Measurements from ENCODE around the gene CNFN. TPM values are rescaled to one million over a fixed set of nuclear protein-coding genes. Genes with fewer than 3 reads are reported as not detected.

The CNFN gene
- total RNA-seq, 4 donors from 2014 or later, result 3.4 to 7.3 TPM; not detected in 2

DNA sequence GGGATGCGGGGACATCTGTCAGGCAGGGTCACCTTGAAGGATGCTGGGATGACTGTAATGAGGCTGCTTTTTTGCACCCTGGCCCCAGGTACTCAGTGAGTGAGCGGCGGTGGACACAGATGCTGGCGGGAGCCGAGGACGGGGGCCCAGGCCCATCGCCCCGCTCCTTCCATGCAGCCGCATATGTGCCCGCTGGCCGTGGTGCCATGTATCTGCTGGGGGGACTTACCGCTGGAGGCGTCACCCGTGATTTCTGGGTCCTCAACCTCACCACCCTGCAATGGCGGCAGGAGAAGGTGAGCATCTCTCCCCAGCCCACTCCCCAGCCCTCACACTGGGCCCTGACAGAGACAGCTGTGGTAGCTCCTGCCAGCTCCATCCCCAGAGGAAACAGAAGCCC lies 33.4 kb downstream of the CNFN start:
- TF ChIP-seq, protein P1, sequence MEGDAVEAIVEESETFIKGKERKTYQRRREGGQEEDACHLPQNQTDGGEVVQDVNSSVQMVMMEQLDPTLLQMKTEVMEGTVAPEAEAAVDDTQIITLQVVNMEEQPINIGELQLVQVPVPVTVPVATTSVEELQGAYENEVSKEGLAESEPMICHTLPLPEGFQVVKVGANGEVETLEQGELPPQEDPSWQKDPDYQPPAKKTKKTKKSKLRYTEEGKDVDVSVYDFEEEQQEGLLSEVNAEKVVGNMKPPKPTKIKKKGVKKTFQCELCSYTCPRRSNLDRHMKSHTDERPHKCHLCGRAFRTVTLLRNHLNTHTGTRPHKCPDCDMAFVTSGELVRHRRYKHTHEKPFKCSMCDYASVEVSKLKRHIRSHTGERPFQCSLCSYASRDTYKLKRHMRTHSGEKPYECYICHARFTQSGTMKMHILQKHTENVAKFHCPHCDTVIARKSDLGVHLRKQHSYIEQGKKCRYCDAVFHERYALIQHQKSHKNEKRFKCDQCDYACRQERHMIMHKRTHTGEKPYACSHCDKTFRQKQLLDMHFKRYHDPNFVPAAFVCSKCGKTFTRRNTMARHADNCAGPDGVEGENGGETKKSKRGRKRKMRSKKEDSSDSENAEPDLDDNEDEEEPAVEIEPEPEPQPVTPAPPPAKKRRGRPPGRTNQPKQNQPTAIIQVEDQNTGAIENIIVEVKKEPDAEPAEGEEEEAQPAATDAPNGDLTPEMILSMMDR (IDR thresholded peaks at IDR 0.05; ENCODE audit: low read depth), result no peak

DNA sequence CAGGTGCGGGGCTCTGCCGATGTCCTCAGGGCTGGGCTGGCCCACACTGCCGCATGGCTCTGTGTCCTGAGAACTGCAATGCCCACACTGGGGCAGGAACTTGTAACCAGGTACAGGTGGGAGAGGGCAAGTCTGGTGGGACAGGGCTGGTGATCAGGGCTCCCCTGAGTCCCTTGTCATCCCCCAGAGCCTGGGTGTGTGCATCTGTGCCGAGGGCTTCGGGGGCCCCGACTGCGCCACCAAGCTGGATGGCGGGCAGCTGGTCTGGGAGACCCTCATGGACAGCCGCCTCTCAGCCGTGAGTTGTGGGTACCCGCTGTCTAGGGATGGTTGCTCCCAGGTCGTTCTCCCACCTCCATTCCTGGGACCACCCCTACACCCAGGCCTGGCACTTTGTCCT lies 34.2 kb downstream of the CNFN start:
- TF ChIP-seq, protein P1 (IDR thresholded peaks at IDR 0.05; ENCODE audit: low read depth), result no peak

DNA sequence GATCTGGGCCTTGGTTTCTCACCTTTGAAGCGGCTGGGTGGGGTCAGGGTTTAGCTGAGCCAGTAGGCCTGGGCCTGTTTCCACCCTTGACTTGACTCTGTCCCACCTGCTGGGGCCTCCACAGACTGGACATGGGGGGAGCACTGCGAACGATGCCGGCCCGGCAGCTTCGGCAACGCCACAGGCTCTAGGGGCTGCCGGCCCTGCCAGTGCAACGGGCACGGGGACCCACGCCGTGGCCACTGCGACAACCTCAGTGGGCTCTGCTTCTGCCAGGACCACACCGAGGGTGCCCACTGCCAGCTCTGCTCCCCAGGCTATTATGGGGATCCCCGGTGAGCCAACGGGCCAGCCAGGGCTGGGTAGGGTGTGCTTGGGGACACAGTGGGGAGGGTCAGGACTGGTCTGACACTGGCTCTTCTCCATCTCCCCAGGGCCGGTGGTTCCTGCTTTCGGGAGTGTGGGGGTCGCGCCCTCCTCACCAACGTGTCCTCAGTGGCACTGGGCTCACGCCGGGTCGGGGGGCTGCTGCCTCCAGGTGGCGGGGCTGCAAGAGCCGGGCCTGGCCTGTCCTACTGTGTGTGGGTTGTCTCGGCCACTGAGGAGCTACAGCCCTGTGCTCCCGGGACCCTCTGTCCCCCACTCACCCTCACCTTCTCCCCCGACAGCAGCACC lies 36.6 kb downstream of the CNFN start:
- TF ChIP-seq, protein P1 (IDR thresholded peaks at IDR 0.05; ENCODE audit: low read depth), result no peak

DNA sequence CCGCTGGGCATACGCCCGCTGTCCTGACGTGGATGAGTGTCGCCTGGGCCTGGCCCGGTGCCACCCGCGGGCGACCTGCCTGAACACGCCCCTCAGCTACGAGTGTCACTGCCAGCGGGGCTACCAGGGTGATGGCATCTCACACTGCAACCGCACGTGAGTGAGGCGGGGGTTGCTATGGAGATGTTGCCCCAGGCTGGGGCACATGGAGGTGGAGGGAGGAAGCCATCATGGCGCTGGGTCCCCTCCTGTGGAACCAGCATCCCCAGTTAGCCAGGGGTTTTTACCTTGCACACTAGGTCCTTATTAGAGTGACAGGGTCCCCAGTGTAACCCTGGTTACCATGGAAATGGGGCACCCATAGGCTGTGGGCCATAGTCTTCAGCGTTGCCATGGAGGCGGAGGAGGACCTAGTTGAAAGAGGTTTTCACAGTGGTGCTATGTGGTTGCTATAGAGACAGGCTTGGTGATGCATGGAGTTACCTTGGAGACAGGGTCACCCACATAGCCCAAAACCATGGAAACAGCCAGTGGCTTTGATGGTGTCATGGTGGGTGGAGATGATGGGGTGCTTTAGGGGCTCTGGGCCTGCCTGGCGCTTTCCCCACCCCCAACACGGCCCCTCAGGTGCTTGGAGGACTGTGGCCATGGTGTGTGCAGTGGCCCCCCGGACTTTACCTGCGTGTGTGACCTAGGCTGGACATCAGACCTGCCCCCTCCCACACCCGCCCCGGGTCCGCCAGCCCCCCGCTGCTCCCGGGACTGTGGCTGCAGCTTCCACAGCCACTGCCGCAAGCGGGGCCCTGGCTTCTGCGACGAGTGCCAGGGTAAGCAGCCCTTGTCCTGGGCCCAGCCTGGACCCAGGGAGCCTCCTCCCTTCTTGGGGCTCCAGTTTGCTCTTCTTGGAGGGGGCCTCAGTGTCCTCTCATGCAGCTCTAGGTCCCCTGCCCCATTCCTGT lies 37.5 kb downstream of the CNFN start:
- TF ChIP-seq, protein P1 (IDR thresholded peaks at IDR 0.05; ENCODE audit: low read depth), result no peak

DNA sequence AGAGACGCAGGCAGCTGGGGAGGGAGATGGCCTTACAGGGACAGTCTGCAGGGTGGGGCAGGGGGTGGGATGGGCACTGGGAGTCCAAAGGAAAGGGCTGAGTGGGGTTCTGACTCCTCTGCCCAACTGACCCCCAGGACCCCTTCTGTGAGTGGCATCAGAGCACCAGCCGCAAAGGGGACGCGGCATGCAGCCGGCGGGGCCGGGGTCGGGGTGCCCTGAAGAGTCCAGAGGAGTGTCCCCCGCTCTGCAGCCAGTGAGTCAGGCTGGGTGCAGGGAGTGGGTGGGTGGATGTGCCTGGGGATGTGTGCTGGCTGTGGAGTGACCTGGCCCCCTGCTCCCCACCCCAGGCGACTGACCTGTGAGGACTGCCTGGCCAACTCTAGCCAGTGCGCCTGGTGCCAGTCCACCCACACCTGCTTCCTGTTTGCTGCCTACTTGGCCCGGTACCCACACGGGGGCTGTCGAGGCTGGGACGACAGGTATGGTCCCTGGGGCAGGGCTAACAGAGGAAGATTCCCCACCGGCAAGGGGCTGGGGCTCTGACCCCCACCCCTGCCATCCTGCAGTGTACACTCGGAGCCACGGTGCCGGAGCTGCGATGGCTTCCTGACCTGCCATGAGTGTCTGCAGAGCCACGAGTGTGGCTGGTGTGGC lies 38.9 kb downstream of the CNFN start:
- TF ChIP-seq, protein P1 (IDR thresholded peaks at IDR 0.05; ENCODE audit: low read depth), result no peak

DNA sequence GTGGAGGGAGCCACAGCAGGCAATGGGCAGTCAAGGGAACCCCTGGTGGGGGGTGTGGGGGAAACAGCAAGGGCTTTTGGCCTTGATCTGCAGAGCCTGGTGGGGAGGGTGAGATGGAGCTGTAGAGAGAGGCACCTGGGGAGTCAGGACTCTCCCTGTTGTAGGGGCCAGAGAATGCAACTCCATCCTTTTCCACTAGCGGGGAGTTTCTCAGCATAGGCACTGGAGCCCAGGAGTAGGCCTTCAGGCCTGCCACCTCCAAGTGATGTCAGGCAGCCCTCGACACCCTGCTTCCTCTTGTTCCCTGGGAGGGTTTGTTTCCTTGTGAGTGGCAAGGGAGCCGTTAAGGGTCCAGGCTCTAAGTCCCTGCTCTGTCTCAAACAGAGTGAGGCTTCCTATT lies 39.7 kb downstream of the CNFN start:
- TF ChIP-seq, protein P1 (IDR thresholded peaks at IDR 0.05; ENCODE audit: low read depth), result no peak
